Endothelial cell of umbilical vein (primary cell): ENCODE measurements around the gene PIM3. TPM values are rescaled to one million over a fixed set of nuclear protein-coding genes. Genes with fewer than 3 reads are reported as not detected.
A peak's percentile ranks its signal among the peaks of the same experiment; 100 is the strongest.

ENCODE experiments used
- BruUV-seq: library from RNA; stranded (reverse); fragments of 400-500 nt; replicated peaks from 2 replicates; lab custom pipeline; 2021; lab: Mats Ljungman, UMichigan
- CTCF ChIA-PET: fragments of 300-600, 350-600 bp; sonication (Branson Sonifier 250); formaldehyde crosslinking; loops from one replicate; lab custom pipeline; 2021; ENCODE audit warnings: antibody characterized with exemption, inconsistent platforms; lab: Charles Lee
- POLR2A ChIA-PET: fragments of 300-600, 350-600 bp; sonication (Branson Sonifier 250); formaldehyde crosslinking; loops from one replicate; lab custom pipeline; 2021; ENCODE audit warnings: antibody characterized with exemption, inconsistent platforms; lab: Charles Lee
- DNase-seq: peaks from one replicate; pipeline ENCODE4 v3.0.0-alpha.2; 2011; ENCODE audit warnings: low read depth, low spot score
- FAIRE-seq: peaks from 2 replicates; lab custom pipeline; 2011; peaks lifted over from hg19 to GRCh38; lab: Jason Lieb, UNC
- H2AFZ ChIP-seq: 2 replicates; pipeline ENCODE4 v1.6.0; 2012; ENCODE audit warnings: low read depth, low read length, control low read depth, inconsistent platforms
- H3K27ac ChIP-seq: 2 replicates; pipeline ENCODE4 v1.5.1; 2011; ENCODE audit warnings: low read depth, mild to moderate bottlenecking, control low read depth, low read length, moderate library complexity; ENCODE audit not compliant: insufficient read depth
- H3K27me3 ChIP-seq, 2 experiments: 2 replicates each; pipeline versions ENCODE4 v1.6.0 to v1.6.1; 2011; ENCODE audit warnings: low read length in 2 of 2, mixed read lengths in 1 of 2; ENCODE audit not compliant: control insufficient read depth in 2 of 2, insufficient read depth in 2 of 2
- H3K36me3 ChIP-seq, 2 experiments: 2 replicates in 1 of 2; 3 replicates in 1 of 2; pipeline ENCODE4 v1.5.1; 2011; ENCODE audit warnings: low read length in 2 of 2, mild to moderate bottlenecking in 1 of 2, moderate library complexity in 1 of 2; ENCODE audit not compliant: control insufficient read depth in 2 of 2, insufficient read depth in 2 of 2; ENCODE audit errors: extremely low read depth in 1 of 2
- H3K4me1 ChIP-seq: 3 replicates; pipeline ENCODE4 v1.5.1; 2011; ENCODE audit warnings: mild to moderate bottlenecking, low read length; ENCODE audit not compliant: control insufficient read depth, insufficient read depth; ENCODE audit errors: extremely low read depth
- H3K4me2 ChIP-seq: 2 replicates; pipeline ENCODE4 v1.6.1; 2011; ENCODE audit warnings: low read length, control low read depth, mixed read lengths; ENCODE audit not compliant: insufficient read depth
- H3K4me3 ChIP-seq, 3 experiments: fragments of 200-600 bp in 1 of 3; sonication (generic), shearing (Covaris generic) in 1 of 3; replicated peaks in 1 of 3; 2 replicates each; pipeline ENCODE4 v1.5.1; 2011 to 2016; ENCODE audit warnings: control low read depth in 3 of 3, low read length in 3 of 3, mild to moderate bottlenecking in 2 of 3, inconsistent platforms in 1 of 3, low read depth in 1 of 3, moderate library complexity in 1 of 3; ENCODE audit not compliant: insufficient read depth in 1 of 3
- H3K79me2 ChIP-seq: 2 replicates; pipeline ENCODE4 v1.6.0; 2012; ENCODE audit warnings: low read length, inconsistent platforms; ENCODE audit not compliant: control insufficient read depth, insufficient read depth
- H3K9ac ChIP-seq: replicated peaks from 2 replicates; pipeline ENCODE3; 2011; ENCODE audit warnings: low read length, control low read depth; ENCODE audit not compliant: insufficient read depth; ENCODE audit errors: extremely low read depth
- H3K9me1 ChIP-seq: replicated peaks from 3 replicates; pipeline ENCODE4 v1.6.0; 2011; ENCODE audit warnings: mild to moderate bottlenecking, low read length; ENCODE audit not compliant: control insufficient read depth, insufficient read depth; ENCODE audit errors: extremely low read depth
- H3K9me3 ChIP-seq: replicated peaks from 2 replicates; pipeline ENCODE4 v1.5.1; 2012; ENCODE audit warnings: low read length, inconsistent platforms; ENCODE audit not compliant: control insufficient read depth, insufficient read depth
- H4K20me1 ChIP-seq: replicated peaks from 2 replicates; pipeline ENCODE3; 2011; ENCODE audit warnings: mild to moderate bottlenecking, low read length; ENCODE audit not compliant: control insufficient read depth, insufficient read depth; ENCODE audit errors: extremely low read depth
- CTCF ChIP-seq, 2 donors: IDR thresholded peaks; 1 replicate in 1 of 2; 2 replicates in 1 of 2; pipeline ENCODE4 v1.5.1; 2011; ENCODE audit warnings: low read length in 2 of 2, mild to moderate bottlenecking in 2 of 2, moderate library complexity in 2 of 2, control low read depth in 1 of 2, inconsistent platforms in 1 of 2, low read depth in 1 of 2; ENCODE audit not compliant: insufficient read depth in 1 of 2; ENCODE audit errors: extremely low read depth in 1 of 2
- EZH2 ChIP-seq: IDR thresholded peaks from 2 replicates; pipeline ENCODE4 v1.6.1; 2012; ENCODE audit warnings: borderline replicate concordance, low read depth, mild to moderate bottlenecking, moderate library complexity, low read length, inconsistent platforms; ENCODE audit not compliant: severe bottlenecking
- FOS ChIP-seq: IDR thresholded peaks from 2 replicates; pipeline ENCODE4 v1.6.1; 2011; ENCODE audit warnings: mild to moderate bottlenecking, low read length, moderate library complexity, borderline replicate concordance; ENCODE audit not compliant: insufficient read depth
- GATA2 ChIP-seq: IDR thresholded peaks from 2 replicates; pipeline ENCODE4 v1.7.0; 2011; ENCODE audit warnings: low read depth, mild to moderate bottlenecking, moderate library complexity, mixed read lengths, low read length; ENCODE audit not compliant: insufficient read length, insufficient read depth
- JUN ChIP-seq: IDR thresholded peaks from 2 replicates; pipeline ENCODE4 v1.6.1; 2011; ENCODE audit warnings: borderline replicate concordance, low read depth; ENCODE audit not compliant: insufficient read length, insufficient read depth
- MAX ChIP-seq: IDR thresholded peaks from 2 replicates; pipeline ENCODE4 v1.6.1; 2011; ENCODE audit not compliant: insufficient read depth, insufficient read length
- MYC ChIP-seq: IDR thresholded peaks from one replicate; pipeline ENCODE4 v1.6.1; 2011; ENCODE audit warnings: mild to moderate bottlenecking, low read depth, low read length
- POLR2A ChIP-seq: IDR thresholded peaks from 2 replicates; pipeline ENCODE4 v1.6.1; 2012; ENCODE audit warnings: low read depth, mild to moderate bottlenecking, control low read depth, low read length
- POLR2AphosphoS5 ChIP-seq: IDR thresholded peaks from 2 replicates; pipeline ENCODE4 v1.6.1; 2012; ENCODE audit warnings: low read depth, mild to moderate bottlenecking, control low read depth, low read length, moderate library complexity; ENCODE audit not compliant: insufficient read depth
- dilution Hi-C: fragments of 300-500 bp; cut with MboI; formaldehyde crosslinking; loops from one replicate; pipeline ENCODE4 v1.15.0; 2019; ENCODE audit warnings: low sequenced_read_pairs; ENCODE audit not compliant: extremely low pct_ligation_motif_present
- intact Hi-C: fragments of 100-400 bp; cut with micrococcal nuclease; formaldehyde crosslinking; loops from one replicate; pipeline ENCODE4 v1.10.0; 2022
- polyA plus RNA-seq, 4 experiments: library from polyadenylated mRNA; depleted of rRNA in 3 of 4; stranded (reverse) in 3 of 4; unstranded in 1 of 4; fragments of >200 nt; gene quantifications; 2 replicates each; pipeline versions ENCODE4 v1.2.1 to v1.2.3, GENCODE V29; 2011 to 2012; ENCODE audit warnings: missing spikeins in 1 of 4
- total RNA-seq: library from RNA; stranded (reverse); gene quantifications from 2 replicates; pipeline ENCODE4 v1.2.3, GENCODE V29; 2021

The PIM3 gene
- total and polyA plus RNA-seq, 2 donors (not counting 3 experiments of a cell fraction or from before 2014, with no cell fraction given): 131 to 185 TPM

- peak overlapping the region; percentile 58 for H3K27ac ChIP-seq
- H4K20me1 ChIP-seq: no peaks in the 10 kb centered on the region
- H3K79me2 ChIP-seq: no peaks in the 10 kb centered on the region
- no peak overlapping the region for H3K4me2 ChIP-seq
- H2AFZ ChIP-seq: peak overlapping the region; percentile 39
- POLR2A ChIA-PET: interaction anchor here (1.0 kb wide), 1 partner anchor 15 kb away, joined by 4 read pairs; no protein-coding TSS in a partner anchor
- peak overlapping the region; percentile 29 for H3K9ac ChIP-seq
- intact Hi-C loops: no loop called here
- no peak overlapping the region for H3K4me3 ChIP-seq
- CTCF ChIA-PET: interaction anchor here (0.7 to 1.5 kb wide), 6 partner anchors 8 to 78 kb away, joined by 3 to 5 read pairs (median 4); partner anchors contain the start of gene PIM3
- BruUV-seq: no TSS peak
- dilution Hi-C loops: no loop called here
- peaks cover 10% of the 10 kb centered on the region for H3K4me1 ChIP-seq
- TF ChIP-seq POLR2AphosphoS5 (peak; percentile 23), MAX (no peak)
- no peaks in the 10 kb centered on the region for H3K27me3 ChIP-seq
- H3K9me1 ChIP-seq: no peaks in the 10 kb centered on the region
- FAIRE-seq (peak; percentile 24), DNase-seq (peak; percentile 39)
- no peaks in the 10 kb centered on the region for H3K36me3 ChIP-seq
- H3K9me3 ChIP-seq: no peaks in the 10 kb centered on the region
These were observed 8.3 kb upstream of the PIM3 start for GRCh38 chr22:49951986-49952896.

- no peaks in the 10 kb centered on the region for H3K27me3 ChIP-seq
- no peaks in the 10 kb centered on the region for H3K9me3 ChIP-seq
- H3K9ac ChIP-seq: no peak overlapping the region
- no peaks in the 10 kb centered on the region for H3K36me3 ChIP-seq
- POLR2A ChIA-PET: interaction anchor here (0.6 to 1.0 kb wide), 2 partner anchors 16 to 21 kb away, joined by 4 to 5 read pairs; no protein-coding TSS in a partner anchor
- dilution Hi-C loops: no loop called here
- H4K20me1 ChIP-seq: no peaks in the 10 kb centered on the region
- intact Hi-C loops: no loop called here
- peaks cover 10% of the 10 kb centered on the region for H3K4me1 ChIP-seq
- no peak overlapping the region for H3K27ac ChIP-seq
- no TSS peak for BruUV-seq
- TF ChIP-seq MYC (no peak), EZH2 (no peak), CTCF (IDR thresholded peaks at IDR 0.05; ENCODE audit: extremely low read depth in 1 of 2, insufficient read depth in 1 of 2, low read depth in 1 of 2, low read length in 2 of 2) (no peak), FOS (no peak), MAX (no peak), POLR2A (no peak), GATA2 (no peak), JUN (no peak), POLR2AphosphoS5 (no peak)
- no peak overlapping the region for H2AFZ ChIP-seq
- H3K79me2 ChIP-seq: no peaks in the 10 kb centered on the region
- CTCF ChIA-PET: interaction anchor here (1.2 kb wide), 1 partner anchor 10 kb away, joined by 3 read pairs; no protein-coding TSS in a partner anchor
- FAIRE-seq (no peak), DNase-seq (no peak)
- H3K4me3 ChIP-seq: no peak overlapping the region
- H3K4me2 ChIP-seq: no peak overlapping the region
- no peaks in the 10 kb centered on the region for H3K9me1 ChIP-seq
These were observed 7.4 kb upstream of the PIM3 start for GRCh38 chr22:49953027-49953679.
